HEK293 (cell line): ENCODE measurements around the gene UGT1A6.

ENCODE experiments used
- CTCF ChIP-seq: fragments of 450-650 bp; formaldehyde crosslinking; IDR thresholded peaks from 2 replicates; pipeline ENCODE4 v1.5.1; 2016; ENCODE audit warnings: missing biosample characterization, missing genetic modification characterization
- MYNN ChIP-seq: fragments of 450-650 bp; formaldehyde crosslinking; IDR thresholded peaks from 2 replicates; pipeline ENCODE4 v1.5.1; 2016; ENCODE audit warnings: missing biosample characterization, missing genetic modification characterization, borderline replicate concordance
- ZNF354C ChIP-seq: fragments of 450-650 bp; formaldehyde crosslinking; IDR thresholded peaks from 2 replicates; pipeline ENCODE4 v1.5.1; 2016; ENCODE audit warnings: missing biosample characterization, missing genetic modification characterization, low read depth, borderline replicate concordance
- TF ChIP-seq, protein P1 (sequence below): fragments of 450-650 bp; formaldehyde crosslinking; IDR thresholded peaks from 2 replicates; pipeline ENCODE4 v1.5.1; 2016; ENCODE audit warnings: missing biosample characterization, missing genetic modification characterization

DNA sequence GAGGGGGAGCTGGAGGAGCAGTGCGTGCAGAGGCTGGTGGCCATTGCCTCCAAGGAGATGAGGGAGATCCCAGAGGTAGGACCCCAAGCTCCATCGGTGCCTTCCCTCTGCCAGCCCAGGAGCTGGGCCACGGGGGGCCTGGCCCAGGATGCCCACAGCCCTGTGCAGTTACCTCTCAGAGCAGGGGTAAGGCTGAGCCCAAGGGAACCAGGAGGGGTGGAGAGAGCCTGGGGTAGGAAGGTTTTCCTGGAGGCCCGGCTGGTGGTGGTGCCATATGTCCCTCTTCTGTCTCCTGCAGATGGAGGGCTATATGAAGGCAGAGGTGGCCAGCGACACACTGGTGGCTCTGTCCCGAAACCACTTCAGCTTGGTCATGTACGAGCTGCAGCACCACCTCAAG is 96.9 kb downstream of the UGT1A6 start:
- TF ChIP-seq MYNN (tag by site-specific recombination) (no peak), CTCF (tag by site-specific recombination) (no peak), ZNF354C (tag by site-specific recombination) (no peak)
- TF ChIP-seq, protein P1, sequence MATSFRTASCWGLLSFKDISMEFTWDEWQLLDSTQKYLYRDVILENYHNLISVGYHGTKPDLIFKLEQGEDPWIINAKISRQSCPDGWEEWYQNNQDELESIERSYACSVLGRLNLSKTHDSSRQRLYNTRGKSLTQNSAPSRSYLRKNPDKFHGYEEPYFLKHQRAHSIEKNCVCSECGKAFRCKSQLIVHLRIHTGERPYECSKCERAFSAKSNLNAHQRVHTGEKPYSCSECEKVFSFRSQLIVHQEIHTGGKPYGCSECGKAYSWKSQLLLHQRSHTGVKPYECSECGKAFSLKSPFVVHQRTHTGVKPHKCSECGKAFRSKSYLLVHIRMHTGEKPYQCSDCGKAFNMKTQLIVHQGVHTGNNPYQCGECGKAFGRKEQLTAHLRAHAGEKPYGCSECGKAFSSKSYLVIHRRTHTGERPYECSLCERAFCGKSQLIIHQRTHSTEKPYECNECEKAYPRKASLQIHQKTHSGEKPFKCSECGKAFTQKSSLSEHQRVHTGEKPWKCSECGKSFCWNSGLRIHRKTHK, result no peak
